ENCODE data around the gene ULK1.

ULK1 gene

GRCh38 chr12:131862084-131862441 lies 32.4 kb upstream of the ULK1 start:
- H4K20me1 ChIP-seq (ENCODE audit: insufficient read depth, low read length) = no peaks in the 10 kb centered on the region
- no peaks in the 10 kb centered on the region for H3F3A ChIP-seq (ENCODE audit: insufficient read depth, low read length)
- H3K27ac ChIP-seq (ENCODE audit: low read depth, low read length, poor library complexity, severe bottlenecking) = no peak overlapping the region

GRCh38 chr12:131862600-131862993 lies 31.8 kb upstream of the ULK1 start:
- H3K4me2 ChIP-seq (ENCODE audit: low read length) = no peak overlapping the region
- H3K79me2 ChIP-seq (ENCODE audit: insufficient read depth, low read length) = no peaks in the 10 kb centered on the region
- H3K4me3 ChIP-seq (ENCODE audit: low read depth, low read length, poor library complexity, severe bottlenecking) = no peak overlapping the region
- no peak overlapping the region for H3K9ac ChIP-seq (ENCODE audit: low read length)
- H3K4me1 ChIP-seq (ENCODE audit: insufficient read depth, low read length, severe bottlenecking) = no peaks in the 10 kb centered on the region
- no peak for TF ChIP-seq EZH2 (IDR thresholded peaks at IDR 0.05; ENCODE audit: borderline replicate concordance, low read length)
- TF ChIP-seq CTCF (IDR thresholded peaks at IDR 0.05; ENCODE audit: low read length) = no peak
- no peaks in the 10 kb centered on the region for H3K36me3 ChIP-seq (ENCODE audit: insufficient read depth, low read length)
- H3K27ac ChIP-seq (ENCODE audit: low read depth, low read length, poor library complexity, severe bottlenecking) = no peak overlapping the region
- H3K27me3 ChIP-seq (ENCODE audit: insufficient read depth, low read length) = peaks cover 8% of the 10 kb centered on the region
- no peak overlapping the region for H2AFZ ChIP-seq (ENCODE audit: low read length)
- no peaks in the 10 kb centered on the region for H3F3A ChIP-seq (ENCODE audit: insufficient read depth, low read length)
- H3K9me3 ChIP-seq (ENCODE audit: low read length) = no peaks in the 10 kb centered on the region
- no peaks in the 10 kb centered on the region for H4K20me1 ChIP-seq (ENCODE audit: insufficient read depth, low read length)
- H3K9me2 ChIP-seq (ENCODE audit: low read depth, low read length) = no peaks in the 10 kb centered on the region

More at GRCh38 chr12:131862084-131862441, 32.4 kb upstream of the ULK1 start:
- H3K9me2 ChIP-seq (ENCODE audit: low read depth, low read length) = no peaks in the 10 kb centered on the region
- no peak overlapping the region for H3K9ac ChIP-seq (ENCODE audit: low read length)
- no peak for TF ChIP-seq EZH2 (IDR thresholded peaks at IDR 0.05; ENCODE audit: borderline replicate concordance, low read length)
- TF ChIP-seq CTCF (IDR thresholded peaks at IDR 0.05; ENCODE audit: low read length) = no peak
- H3K4me3 ChIP-seq (ENCODE audit: low read depth, low read length, poor library complexity, severe bottlenecking) = no peak overlapping the region
- H3K4me1 ChIP-seq (ENCODE audit: insufficient read depth, low read length, severe bottlenecking) = no peaks in the 10 kb centered on the region
- no peak overlapping the region for H3K4me2 ChIP-seq (ENCODE audit: low read length)
- H2AFZ ChIP-seq (ENCODE audit: low read length) = no peak overlapping the region
- peaks cover 9% of the 10 kb centered on the region for H3K27me3 ChIP-seq (ENCODE audit: insufficient read depth, low read length)
- no peaks in the 10 kb centered on the region for H3K9me3 ChIP-seq (ENCODE audit: low read length)
- H3K79me2 ChIP-seq (ENCODE audit: insufficient read depth, low read length) = no peaks in the 10 kb centered on the region
- no peaks in the 10 kb centered on the region for H3K36me3 ChIP-seq (ENCODE audit: insufficient read depth, low read length)

- Histone ChIP-seq H3K27me3 (ENCODE audit: insufficient read depth, low read length) (0 out of 2 replicates have a peak, but pooled peaks cover 4% of the 10 kb centered on the region), H3K4me3 (ENCODE audit: low read depth, low read length, poor library complexity, severe bottlenecking) (no peak overlapping the region), H3K4me1 (ENCODE audit: insufficient read depth, low read length, severe bottlenecking) (no peaks in the 10 kb centered on the region), H3F3A (ENCODE audit: insufficient read depth, low read length) (no peaks in the 10 kb centered on the region), H2AFZ (ENCODE audit: low read length) (no peak overlapping the region), H3K4me2 (ENCODE audit: low read length) (no peak overlapping the region), H3K27ac (ENCODE audit: low read depth, low read length, poor library complexity, severe bottlenecking) (no peak overlapping the region), H4K20me1 (ENCODE audit: insufficient read depth, low read length) (no peaks in the 10 kb centered on the region), H3K36me3 (ENCODE audit: insufficient read depth, low read length) (no peaks in the 10 kb centered on the region), H3K79me2 (ENCODE audit: insufficient read depth, low read length) (no peaks in the 10 kb centered on the region), H3K9me3 (ENCODE audit: low read length) (no peaks in the 10 kb centered on the region), H3K9me2 (ENCODE audit: low read depth, low read length) (no peaks in the 10 kb centered on the region), H3K9ac (ENCODE audit: low read length) (no peak overlapping the region)
- TF ChIP-seq CTCF (IDR thresholded peaks at IDR 0.05; ENCODE audit: low read length) (no peak), EZH2 (IDR thresholded peaks at IDR 0.05; ENCODE audit: borderline replicate concordance, low read length) (no peak)
Measured at GRCh38 chr12:131862994-131863710, 31.3 kb upstream of the ULK1 start.
